Keratinocyte (primary cell): ENCODE results near the gene APCDD1. TPM values are rescaled to one million over a fixed set of nuclear protein-coding genes. Genes with fewer than 3 reads are reported as not detected.

Experiments
- DNase-seq: peaks from one replicate; pipeline ENCODE4 v3.0.0-alpha.2; 2011; ENCODE audit warnings: low read depth, missing footprints, low spot score
- FAIRE-seq: peaks from 2 replicates; lab custom pipeline; 2011; peaks lifted over from hg19 to GRCh38; lab: Jason Lieb, UNC
- H2AFZ ChIP-seq: 2 replicates; pipeline ENCODE4 v1.6.0; 2012; ENCODE audit warnings: low read length, control low read depth, inconsistent platforms; ENCODE audit not compliant: control insufficient read depth
- H3K27ac ChIP-seq: 2 replicates; pipeline ENCODE4 v1.5.1; 2011; ENCODE audit warnings: low read length; ENCODE audit not compliant: control insufficient read depth, insufficient read depth
- H3K27me3 ChIP-seq: 3 replicates; pipeline ENCODE4 v1.6.0; 2011; ENCODE audit warnings: low read length; ENCODE audit not compliant: control insufficient read depth, insufficient read depth; ENCODE audit errors: extremely low read depth
- H3K36me3 ChIP-seq, 2 experiments: 2 replicates in 1 of 2; 3 replicates in 1 of 2; pipeline ENCODE4 v1.5.1; 2011; ENCODE audit warnings: low read length in 2 of 2, mild to moderate bottlenecking in 1 of 2; ENCODE audit not compliant: control insufficient read depth in 2 of 2, insufficient read depth in 2 of 2; ENCODE audit errors: extremely low read depth in 1 of 2
- H3K4me1 ChIP-seq: 3 replicates; pipeline ENCODE4 v1.5.1; 2011; ENCODE audit warnings: low read length; ENCODE audit not compliant: control insufficient read depth, insufficient read depth; ENCODE audit errors: extremely low read depth
- H3K4me2 ChIP-seq: 3 replicates; pipeline ENCODE4 v1.6.0; 2011; ENCODE audit warnings: low read depth, low read length; ENCODE audit not compliant: control insufficient read depth, insufficient read depth; ENCODE audit errors: extremely low read depth
- H3K4me3 ChIP-seq, 3 experiments: fragments of 200-600 bp in 1 of 3; sonication (generic) in 1 of 3; 2 replicates in 2 of 3; 3 replicates in 1 of 3; pipeline ENCODE4 v1.5.1; 2011 to 2016; ENCODE audit warnings: low read length in 3 of 3, mild to moderate bottlenecking in 3 of 3, control low read depth in 2 of 3, inconsistent platforms in 1 of 3, low read depth in 1 of 3, mixed read lengths in 1 of 3, mixed run types in 1 of 3, moderate library complexity in 1 of 3; ENCODE audit not compliant: control insufficient read depth in 2 of 3, insufficient read depth in 2 of 3; ENCODE audit errors: extremely low read depth in 1 of 3
- H3K79me2 ChIP-seq: 2 replicates; pipeline ENCODE4 v1.6.0; 2012; ENCODE audit warnings: low read length; ENCODE audit not compliant: control insufficient read depth, insufficient read depth
- H3K9ac ChIP-seq: 3 replicates; pipeline ENCODE4 v1.6.0; 2011; ENCODE audit warnings: low read length; ENCODE audit not compliant: control insufficient read depth, insufficient read depth; ENCODE audit errors: extremely low read depth
- H3K9me1 ChIP-seq: 3 replicates; pipeline ENCODE4 v1.6.0; 2011; ENCODE audit warnings: low read length; ENCODE audit not compliant: control insufficient read depth, insufficient read depth; ENCODE audit errors: extremely low read depth
- H3K9me3 ChIP-seq: 2 replicates; pipeline ENCODE4 v1.5.1; 2012; ENCODE audit warnings: low read depth, low read length; ENCODE audit not compliant: control insufficient read depth
- H4K20me1 ChIP-seq: 3 replicates; pipeline ENCODE4 v1.6.0; 2011; ENCODE audit warnings: low read length; ENCODE audit not compliant: control insufficient read depth, insufficient read depth; ENCODE audit errors: extremely low read depth
- CTCF ChIP-seq, 3 experiments: IDR thresholded peaks in 1 of 3; conservative IDR thresholded peaks in 1 of 3; optimal IDR thresholded peaks in 1 of 3; 2 replicates in 2 of 3; 3 replicates in 1 of 3; pipeline versions ENCODE3 to v1.5.1; 2011; ENCODE audit warnings: low read length in 3 of 3, mild to moderate bottlenecking in 3 of 3, moderate library complexity in 2 of 3, control low read depth in 1 of 3, inconsistent platforms in 1 of 3; ENCODE audit not compliant: insufficient read depth in 2 of 3; ENCODE audit errors: extremely low read depth in 1 of 3
- EZH2 ChIP-seq: IDR thresholded peaks from one replicate; pipeline ENCODE4 v1.6.1; 2012; ENCODE audit warnings: inconsistent platforms, mild to moderate bottlenecking, low read length, moderate library complexity
- dilution Hi-C: fragments of 300-500 bp; cut with MboI; formaldehyde crosslinking; loops from one replicate; pipeline ENCODE4 v1.7.0; 2020; ENCODE audit warnings: low sequenced_read_pairs; ENCODE audit not compliant: extremely low pct_ligation_motif_present
- polyA plus RNA-seq, 5 experiments: library from polyadenylated mRNA; depleted of rRNA in 3 of 5; stranded (reverse) in 3 of 5; stranded (forward) in 1 of 5; unstranded in 1 of 5; fragments of >200 nt; gene quantifications; 1 replicate in 1 of 5; 2 replicates in 3 of 5; 3 replicates in 1 of 5; pipeline versions ENCODE4 v1.2.1 to v1.2.3, GENCODE V29; 2011 to 2012; ENCODE audit warnings: missing spikeins in 2 of 5, low read depth in 1 of 5, low replicate concordance in 1 of 5

APCDD1 gene
- polyA plus RNA-seq, 1 donor (not counting 4 experiments of a cell fraction or from before 2014, with no cell fraction given) = 8.5 TPM

DNA sequence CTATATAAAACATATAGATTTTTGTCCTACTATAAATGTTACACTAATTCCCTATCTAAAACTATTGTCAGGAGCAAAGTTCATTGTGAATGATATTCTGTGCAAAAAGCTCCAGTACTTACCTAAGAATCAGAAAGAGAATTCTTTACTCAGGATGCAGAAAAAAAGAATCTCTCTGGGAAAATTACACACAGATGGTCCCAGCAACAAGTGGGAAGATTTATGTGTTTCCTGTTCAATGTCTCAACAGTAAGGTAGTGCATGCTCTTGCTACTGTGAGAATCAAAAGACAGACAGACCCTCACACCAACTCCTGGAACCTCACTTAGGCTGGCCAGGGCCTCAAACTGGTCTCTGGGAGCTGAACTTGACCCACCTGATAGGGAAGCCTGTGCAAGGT, 60.2 kb downstream of the APCDD1 start:
- Histone ChIP-seq H3K4me2 (no peak overlapping the region), H3K9me1 (no peaks in the 10 kb centered on the region), H3K27ac (no peak overlapping the region), H3K36me3 (no peaks in the 10 kb centered on the region), H3K9ac (no peak overlapping the region), H3K4me3 (no peak overlapping the region), H2AFZ (no peak overlapping the region), H3K27me3 (no peaks in the 10 kb centered on the region), H4K20me1 (no peaks in the 10 kb centered on the region), H3K4me1 (peaks cover 7% of the 10 kb centered on the region), H3K9me3 (no peaks in the 10 kb centered on the region), H3K79me2 (no peaks in the 10 kb centered on the region)
- no peak for FAIRE-seq
- DNase-seq = no peak
- dilution Hi-C loops = loop anchor here (10.0 kb wide), 1 partner anchor 520 kb away; no protein-coding TSS in a partner anchor
- TF ChIP-seq CTCF (optimal IDR thresholded peaks at IDR 0.05 in 1 of 3, IDR thresholded peaks at IDR 0.05 in 1 of 3, conservative IDR thresholded peaks at IDR 0.05 in 1 of 3; ENCODE audit: extremely low read depth in 1 of 3, insufficient read depth in 2 of 3, low read length in 3 of 3) (no peak), EZH2 (no peak)

- H3K4me2 ChIP-seq = no peak overlapping the region
- DNase-seq = no peak
- no peak overlapping the region for H3K4me3 ChIP-seq
- H2AFZ ChIP-seq = no peak overlapping the region
- no peak overlapping the region for H3K27ac ChIP-seq
- H3K36me3 ChIP-seq = no peaks in the 10 kb centered on the region
- H3K4me1 ChIP-seq = peaks cover 11% of the 10 kb centered on the region
- H3K9ac ChIP-seq = no peak overlapping the region
- H3K79me2 ChIP-seq = no peaks in the 10 kb centered on the region
- no peaks in the 10 kb centered on the region for H3K9me3 ChIP-seq
- TF ChIP-seq EZH2 (no peak), CTCF (optimal IDR thresholded peaks at IDR 0.05 in 1 of 3, IDR thresholded peaks at IDR 0.05 in 1 of 3, conservative IDR thresholded peaks at IDR 0.05 in 1 of 3; ENCODE audit: extremely low read depth in 1 of 3, insufficient read depth in 2 of 3, low read length in 3 of 3) (no peak)
- H4K20me1 ChIP-seq = no peaks in the 10 kb centered on the region
- H3K9me1 ChIP-seq = no peaks in the 10 kb centered on the region
- peak; percentile 59 for FAIRE-seq
- no peaks in the 10 kb centered on the region for H3K27me3 ChIP-seq
- dilution Hi-C loops = loop anchor here (10.0 kb wide), 1 partner anchor 521 kb away; no protein-coding TSS in a partner anchor
Observed at GRCh38 chr18:10515456-10515855, 61.0 kb downstream of the APCDD1 start.
